GM19099 (cell line): Measurements from ENCODE around the gene FAM124A.

ENCODE experiments used
- POLR2A ChIP-seq: IDR thresholded peaks from 3 replicates; pipeline ENCODE4 v1.6.1; 2011; ENCODE audit warnings: low read depth; ENCODE audit not compliant: insufficient read length; ENCODE audit errors: extremely low read depth

The FAM124A gene

GRCh38 chr13:51246025-51246417 lies 23.8 kb downstream of the FAM124A start:
- TF ChIP-seq POLR2A = no peak

DNA sequence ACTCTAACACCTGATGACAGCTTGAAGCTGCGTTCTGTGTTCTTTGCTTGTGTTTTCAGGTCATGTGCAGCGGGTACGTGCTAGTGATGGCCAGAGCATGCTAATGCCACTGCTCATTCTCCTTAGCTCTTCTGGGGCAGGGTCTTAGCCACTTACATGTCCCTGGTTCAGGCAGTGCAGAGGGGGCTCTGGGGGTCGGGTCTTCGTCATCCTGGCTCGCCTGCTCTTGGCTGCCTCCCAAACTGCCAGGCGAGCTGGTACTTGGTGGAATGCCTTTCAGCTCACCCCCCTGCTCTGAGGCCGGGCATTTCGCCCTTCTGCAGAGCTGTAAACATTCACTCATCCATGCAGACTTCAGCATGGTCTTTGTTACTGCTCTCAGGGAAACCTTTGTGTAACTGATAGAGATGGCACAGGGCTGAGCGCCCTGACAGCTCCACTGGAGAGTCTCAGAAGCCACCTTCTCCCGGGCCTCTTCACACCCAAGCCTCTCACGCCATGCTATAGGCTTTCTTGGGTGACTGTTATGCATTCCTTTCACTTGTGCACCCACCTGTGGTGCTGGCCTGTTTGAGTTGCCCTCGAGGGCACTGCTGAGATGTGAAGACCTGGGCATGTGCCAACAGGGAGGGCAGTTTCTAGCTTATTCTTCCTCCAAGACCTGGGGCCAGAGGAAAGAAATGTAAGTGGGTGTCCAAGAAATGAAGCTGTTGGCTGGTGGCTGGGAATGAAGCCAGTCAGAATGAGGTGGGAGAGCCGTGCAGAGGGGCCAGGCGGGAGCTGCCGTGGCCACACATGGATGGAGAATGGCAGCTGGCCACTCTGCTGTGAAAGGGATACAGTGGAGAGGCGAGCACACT lies 24.4 kb downstream of the FAM124A start:
- TF ChIP-seq POLR2A = no peak

GRCh38 chr13:51249255-51249654 lies 27.1 kb downstream of the FAM124A start:
- TF ChIP-seq POLR2A = no peak

- TF ChIP-seq POLR2A = no peak
These were observed 27.9 kb downstream of the FAM124A start for GRCh38 chr13:51249770-51250741.

GRCh38 chr13:51251480-51251879 lies 29.3 kb downstream of the FAM124A start:
- no peak for TF ChIP-seq POLR2A

DNA sequence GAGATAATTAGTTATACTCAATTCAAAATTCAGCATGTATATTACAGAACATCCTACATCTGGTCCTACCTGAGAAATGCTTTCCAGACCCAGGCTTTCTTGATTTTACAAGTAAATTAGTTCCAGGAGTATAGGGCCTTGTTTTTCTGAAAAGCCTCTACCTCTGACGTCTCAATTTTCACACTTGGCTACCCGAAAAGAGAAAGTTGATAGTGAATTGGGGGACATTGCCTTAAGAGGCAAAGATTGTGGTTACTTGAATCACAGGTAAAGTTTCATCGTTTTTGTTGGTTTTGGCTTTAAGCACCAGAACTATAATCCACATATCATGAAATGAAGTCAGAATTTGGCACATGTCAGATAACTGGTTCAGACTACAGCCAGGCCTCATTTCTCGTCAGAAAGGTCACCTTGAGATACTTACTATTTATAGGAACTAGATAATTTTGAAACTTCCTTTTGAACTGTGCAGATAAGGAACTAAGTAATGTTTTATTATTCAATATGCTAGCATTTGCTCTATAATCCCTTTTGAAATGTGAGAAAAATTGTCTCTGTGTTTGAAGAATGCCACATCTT lies 30.8 kb downstream of the FAM124A start:
- no peak for TF ChIP-seq POLR2A

DNA sequence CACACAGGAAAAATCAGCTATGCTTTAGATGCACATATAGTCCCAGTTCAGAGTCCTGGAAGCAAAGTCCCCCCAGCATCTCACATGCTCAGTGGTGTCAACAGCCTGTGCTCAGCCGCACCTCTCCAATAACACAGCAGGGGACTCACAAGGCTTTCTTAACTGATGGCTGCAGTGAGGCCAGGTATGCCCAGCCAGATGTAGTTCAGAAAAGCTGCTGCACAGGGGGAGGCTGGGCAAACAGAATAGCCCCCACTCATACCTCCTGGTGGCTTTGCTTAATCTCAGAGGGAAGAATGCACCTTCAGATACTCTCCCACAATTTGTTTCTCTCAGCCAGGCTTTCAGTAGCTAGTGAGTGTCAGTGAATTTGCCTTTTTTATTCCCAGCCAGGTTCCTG lies 33.4 kb downstream of the FAM124A start:
- TF ChIP-seq POLR2A = no peak

DNA sequence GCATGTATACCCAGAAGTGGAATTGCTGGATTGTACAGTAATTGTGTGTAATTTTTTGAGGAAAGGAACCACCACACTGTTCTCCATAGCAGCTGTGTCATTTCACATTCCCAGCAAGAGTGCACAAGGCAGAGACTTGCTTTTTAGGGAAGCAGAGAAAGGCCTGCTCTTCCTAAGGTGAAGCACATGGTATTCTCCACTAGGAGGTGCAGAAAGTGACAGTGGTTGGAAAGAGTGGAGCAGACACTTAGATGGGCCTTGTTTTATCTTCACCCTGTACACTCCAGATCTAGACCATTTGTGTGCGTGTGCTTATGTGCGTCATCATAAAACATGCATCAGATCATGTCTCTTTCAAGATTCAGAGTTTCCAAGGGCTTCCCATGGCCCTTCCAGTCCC lies 35.0 kb downstream of the FAM124A start:
- no peak for TF ChIP-seq POLR2A

DNA sequence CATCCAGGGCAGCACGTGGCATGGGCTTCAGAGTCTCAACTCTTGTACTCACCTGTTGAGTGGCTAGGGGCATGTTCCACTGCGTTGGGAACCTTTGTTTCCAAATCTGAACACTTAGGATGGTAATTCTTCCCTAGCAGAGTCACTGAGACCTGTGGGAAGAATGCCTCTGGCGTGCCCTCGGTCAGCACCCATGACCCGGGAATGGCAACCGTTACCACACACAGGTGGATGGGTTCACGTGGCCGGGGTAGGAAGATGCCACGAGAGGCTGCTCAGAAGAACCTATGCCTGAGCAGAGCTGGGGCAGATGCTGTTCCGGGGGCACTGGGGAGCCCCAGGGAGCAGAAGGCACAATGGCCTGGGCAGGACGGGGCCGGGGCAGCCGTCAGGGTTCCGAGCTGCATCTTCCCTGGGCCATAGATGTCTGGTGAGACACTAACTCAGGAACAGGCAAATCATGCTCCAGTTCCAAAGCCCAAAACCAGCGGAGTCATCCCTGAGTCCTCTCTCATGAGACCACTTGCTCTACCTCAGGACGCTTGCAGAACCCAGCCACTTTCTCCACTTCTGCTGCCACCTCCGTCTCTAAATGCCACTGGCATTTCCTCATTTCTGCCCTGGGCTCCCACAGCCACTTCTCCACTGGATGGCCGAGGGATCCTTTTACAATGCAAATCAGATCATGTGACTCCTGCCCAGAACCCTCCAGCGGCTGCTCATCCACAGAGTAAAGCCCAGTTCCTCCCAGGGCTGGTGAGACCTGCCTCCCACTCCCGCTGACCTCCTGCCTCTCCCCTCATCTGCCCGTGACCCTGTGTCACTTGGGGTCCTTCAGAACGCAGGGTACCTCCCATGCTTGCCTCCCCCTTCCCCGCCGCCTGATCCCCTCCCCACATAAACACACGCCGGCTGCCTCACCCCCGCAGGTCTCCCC lies 36.7 kb downstream of the FAM124A start:
- no peak for TF ChIP-seq POLR2A

- no peak for TF ChIP-seq POLR2A
These were observed 38.0 kb downstream of the FAM124A start for GRCh38 chr13:51260154-51260553.

DNA sequence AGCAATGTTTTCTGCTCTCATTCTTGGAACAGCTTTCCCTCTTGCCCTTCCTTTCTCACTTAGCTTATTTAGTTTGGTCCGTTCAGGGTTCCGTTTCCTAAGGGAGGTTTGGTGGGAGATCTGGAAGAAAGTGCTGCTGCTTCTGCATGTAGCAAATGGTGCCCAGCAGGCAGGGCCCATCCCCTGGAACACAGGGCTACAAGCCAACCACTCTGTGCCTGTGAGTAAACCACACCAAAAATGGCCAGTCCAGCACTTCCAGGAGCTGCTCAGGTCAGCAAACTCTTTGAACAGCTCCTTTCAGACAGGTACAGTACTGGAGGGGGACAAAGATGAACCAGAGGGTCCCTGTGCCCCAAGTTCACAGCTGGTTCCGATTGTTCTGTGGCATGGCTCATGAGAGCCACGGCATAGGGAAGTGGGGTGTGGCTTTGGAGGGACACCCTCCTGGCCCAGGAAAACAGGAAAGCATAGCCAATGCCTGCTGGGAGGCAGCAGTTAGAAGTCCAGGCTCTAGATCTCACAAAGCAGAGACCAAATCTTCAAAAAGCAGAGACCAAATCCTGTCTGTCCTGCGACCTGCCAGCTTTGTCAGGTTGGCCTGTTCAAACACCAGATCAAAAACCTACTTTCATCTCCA lies 39.5 kb downstream of the FAM124A start:
- TF ChIP-seq POLR2A = no peak

GRCh38 chr13:51262501-51263211 lies 40.5 kb downstream of the FAM124A start:
- TF ChIP-seq POLR2A = no peak

GRCh38 chr13:51266642-51267041 lies 44.4 kb downstream of the FAM124A start:
- no peak for TF ChIP-seq POLR2A

DNA sequence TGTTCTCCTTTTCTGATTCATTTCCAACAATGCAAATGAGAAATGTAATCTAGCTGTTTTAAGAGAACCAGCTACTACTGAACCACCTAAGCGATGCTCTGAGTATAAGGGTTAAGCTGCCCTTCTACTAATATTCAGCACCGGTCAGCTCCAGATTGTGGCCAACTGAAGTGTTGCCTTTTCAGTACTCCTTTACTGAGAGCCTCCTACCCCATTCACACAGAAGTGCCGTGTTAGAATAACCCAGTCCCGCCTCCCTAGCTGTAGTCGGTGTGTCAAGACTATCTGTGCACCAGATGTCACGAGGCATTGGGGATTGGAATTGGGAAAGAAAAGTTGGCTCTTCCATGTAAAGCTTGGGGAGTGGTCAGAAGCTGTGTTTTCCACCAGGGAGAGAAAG lies 45.4 kb downstream of the FAM124A start:
- TF ChIP-seq POLR2A = no peak

- TF ChIP-seq POLR2A = no peak
These were observed 46.8 kb downstream of the FAM124A start for GRCh38 chr13:51269039-51269438.
